Measurements from ENCODE around the gene TVP23C.
"Not testable (repeated sequence)": the region's sequence is repeated elsewhere in the genome, so short reads cannot be mapped to it uniquely, and the experiment has no call there.

GRCh38 chr17:15581462-15581861 lies 18.2 kb upstream of the TVP23C start:
- not testable (repeated sequence) for TF ChIP-seq SUZ12 (IDR thresholded peaks at IDR 0.05; ENCODE audit: extremely low read depth, insufficient read depth, insufficient read length); YY1 (IDR thresholded peaks at IDR 0.05; ENCODE audit: insufficient read depth, insufficient read length); ZNF274 (IDR thresholded peaks at IDR 0.05; ENCODE audit: low read depth, low read length)

Measured in NT2/D1 (cell line).